Measurements from ENCODE around the gene PLP1. TPM values are rescaled to one million over a fixed set of nuclear protein-coding genes. Genes with fewer than 3 reads are reported as not detected.

PLP1 gene
- total RNA-seq: not detected
- long read RNA-seq: 0 reads

- Histone ChIP-seq H3K27ac (no peak within 1 kb of the TSS), H3K9me3 (no peaks in the 10 kb centered on the region), H3K4me1 (no peaks in the 10 kb centered on the region), H3K36me3 (no peaks in the 10 kb centered on the region), H3K4me3 (no peak within 1 kb of the TSS), H3K27me3 (no peaks in the 10 kb centered on the region)
- intact Hi-C loops (cut with DNase I): no loop called here
- DNase-seq (no peak), ATAC-seq (no peak)
- TF ChIP-seq CTCF (IDR thresholded peaks at IDR 0.05): no peak
Observed at GRCh38 chrX:103776546-103776945, at the start of gene PLP1. Gene PLP1 (plus strand): TSS chrX:103776840. CDS start chrX:103776996, 156 bp downstream.

GRCh38 chrX:103727115-103727514 lies 49.5 kb upstream of the PLP1 start:
- DNase-seq (no peak), ATAC-seq (no peak)
- no peak overlapping the region for H3K4me3 ChIP-seq
- intact Hi-C loops (cut with DNase I): no loop called here
- no peak overlapping the region for H3K27ac ChIP-seq
- no peaks in the 10 kb centered on the region for H3K9me3 ChIP-seq
- H3K27me3 ChIP-seq: no peaks in the 10 kb centered on the region
- TF ChIP-seq CTCF (IDR thresholded peaks at IDR 0.05): no peak
- no peaks in the 10 kb centered on the region for H3K4me1 ChIP-seq
- no peaks in the 10 kb centered on the region for H3K36me3 ChIP-seq

- Histone ChIP-seq H3K4me1 (no peaks in the 10 kb centered on the region), H3K9me3 (no peaks in the 10 kb centered on the region), H3K27ac (no peak overlapping the region), H3K4me3 (no peak overlapping the region), H3K36me3 (no peaks in the 10 kb centered on the region), H3K27me3 (no peaks in the 10 kb centered on the region)
- DNase-seq (no peak), ATAC-seq (no peak)
- intact Hi-C loops (cut with DNase I): no loop called here
- TF ChIP-seq CTCF (IDR thresholded peaks at IDR 0.05): no peak
Observed at GRCh38 chrX:103729015-103729414, 47.6 kb upstream of the PLP1 start.

GRCh38 chrX:103730147-103730795 lies 46.4 kb upstream of the PLP1 start:
- no peak for TF ChIP-seq CTCF (IDR thresholded peaks at IDR 0.05)
- ATAC-seq: no peak
- Histone ChIP-seq H3K9me3 (no peaks in the 10 kb centered on the region), H3K4me3 (no peak overlapping the region), H3K27me3 (no peaks in the 10 kb centered on the region), H3K36me3 (no peaks in the 10 kb centered on the region), H3K4me1 (no peaks in the 10 kb centered on the region), H3K27ac (no peak overlapping the region)
- no peak for DNase-seq
- intact Hi-C loops (cut with DNase I): no loop called here

GRCh38 chrX:103730796-103731493 lies 45.7 kb upstream of the PLP1 start:
- H3K4me3 ChIP-seq: no peak overlapping the region
- no peaks in the 10 kb centered on the region for H3K36me3 ChIP-seq
- ATAC-seq (no peak), DNase-seq (no peak)
- no peak overlapping the region for H3K27ac ChIP-seq
- intact Hi-C loops (cut with DNase I): no loop called here
- no peaks in the 10 kb centered on the region for H3K9me3 ChIP-seq
- no peaks in the 10 kb centered on the region for H3K4me1 ChIP-seq
- no peak for TF ChIP-seq CTCF (IDR thresholded peaks at IDR 0.05)
- H3K27me3 ChIP-seq: no peaks in the 10 kb centered on the region

Measured in upper lobe of right lung (tissue), 1 donor.